HepG2 (cell line): Measurements from ENCODE around the gene URGCP. TPM values are rescaled to one million over a fixed set of nuclear protein-coding genes. Genes with fewer than 3 reads are reported as not detected.
A peak's percentile ranks its signal among the peaks of the same experiment; 100 is the strongest.

Source experiments
- AHR ChIP-seq: IDR thresholded peaks from 2 replicates; pipeline ENCODE4 v1.6.1; 2018; ENCODE audit warnings: missing genetic modification reagents, missing compliant biosample characterization
- CAMTA2 ChIP-seq: sonication (generic); formaldehyde crosslinking; IDR thresholded peaks from 2 replicates; pipeline ENCODE4 v1.4.0; 2020; ENCODE audit warnings: mild to moderate bottlenecking, missing genetic modification reagents, borderline replicate concordance
- FOXM1 ChIP-seq: sonication (generic); formaldehyde crosslinking; IDR thresholded peaks from 2 replicates; pipeline ENCODE4 v1.5.0; 2020; ENCODE audit warnings: missing genetic modification reagents
- HNF4G ChIP-seq, 2 experiments: sonication (generic) in 1 of 2; formaldehyde crosslinking in 1 of 2; IDR thresholded peaks; 2 replicates each; pipeline versions ENCODE4 v1.4.0 to v1.6.1; 2011 to 2020; ENCODE audit warnings: borderline replicate concordance in 2 of 2, low read depth in 2 of 2, mild to moderate bottlenecking in 2 of 2, low read length in 1 of 2, missing genetic modification reagents in 1 of 2, moderate library complexity in 1 of 2
- HOMEZ ChIP-seq: IDR thresholded peaks from 2 replicates; pipeline ENCODE4 v1.6.1; 2016; ENCODE audit warnings: low read depth
- ISL2 ChIP-seq: sonication (generic); formaldehyde crosslinking; IDR thresholded peaks from 2 replicates; pipeline ENCODE4 v1.5.0; 2020; ENCODE audit warnings: missing genetic modification reagents
- KLF12 ChIP-seq: sonication (generic); formaldehyde crosslinking; IDR thresholded peaks from 2 replicates; pipeline ENCODE4 v1.4.0; 2020; ENCODE audit warnings: missing genetic modification reagents, borderline replicate concordance
- MTF2 ChIP-seq: sonication (generic); formaldehyde crosslinking; IDR thresholded peaks from 2 replicates; pipeline ENCODE4 v1.5.0; 2020; ENCODE audit warnings: missing genetic modification reagents, borderline replicate concordance
- MXD3 ChIP-seq: IDR thresholded peaks from 2 replicates; pipeline ENCODE4 v1.6.1; 2016; ENCODE audit warnings: mild to moderate bottlenecking, missing biosample characterization, missing genetic modification reagents
- NFE2 ChIP-seq: sonication (generic); formaldehyde crosslinking; IDR thresholded peaks from 2 replicates; pipeline ENCODE4 v1.4.0; 2020; ENCODE audit warnings: missing genetic modification reagents
- RNF2 ChIP-seq: fragments of 450-650 bp; conservative IDR thresholded peaks from 2 replicates; pipeline ENCODE4 v1.6.1; 2016; ENCODE audit warnings: low read depth
- SCMH1 ChIP-seq: sonication (generic); formaldehyde crosslinking; IDR thresholded peaks from 2 replicates; pipeline ENCODE4 v1.9.0; 2021; ENCODE audit warnings: missing genetic modification reagents, mild to moderate bottlenecking, borderline replicate concordance
- SIX1 ChIP-seq: sonication (generic); formaldehyde crosslinking; IDR thresholded peaks from 2 replicates; pipeline ENCODE4 v1.4.0; 2020; ENCODE audit warnings: missing genetic modification reagents, borderline replicate concordance
- SOX5 ChIP-seq: IDR thresholded peaks from 2 replicates; pipeline ENCODE4 v1.6.1; 2016; ENCODE audit warnings: borderline replicate concordance
- ZBTB14 ChIP-seq: sonication (generic); formaldehyde crosslinking; IDR thresholded peaks from 2 replicates; pipeline ENCODE4 v1.4.0; 2020; ENCODE audit warnings: missing genetic modification reagents
- ZFP36L1 ChIP-seq: sonication (generic); formaldehyde crosslinking; IDR thresholded peaks from 2 replicates; pipeline ENCODE4 v1.8.0; 2022; ENCODE audit warnings: mild to moderate bottlenecking, missing genetic modification reagents, moderate library complexity
- ZFP41 ChIP-seq: sonication (generic); formaldehyde crosslinking; IDR thresholded peaks from 2 replicates; pipeline ENCODE4 v1.4.0; 2020; ENCODE audit warnings: mild to moderate bottlenecking, missing genetic modification reagents, borderline replicate concordance
- ZFX ChIP-seq: sonication (generic); formaldehyde crosslinking; IDR thresholded peaks from 2 replicates; pipeline ENCODE4 v1.4.0; 2020; ENCODE audit warnings: mild to moderate bottlenecking, low read depth, missing genetic modification reagents, moderate library complexity
- ZNF557 ChIP-seq: sonication (generic); formaldehyde crosslinking; IDR thresholded peaks from 2 replicates; pipeline ENCODE4 v1.4.0; 2020; ENCODE audit warnings: missing genetic modification reagents
- ZNF564 ChIP-seq: sonication (generic); formaldehyde crosslinking; IDR thresholded peaks from 2 replicates; pipeline ENCODE4 v1.8.1; 2023; ENCODE audit warnings: mild to moderate bottlenecking, missing genetic modification reagents
- ZSCAN25 ChIP-seq: sonication (generic); formaldehyde crosslinking; IDR thresholded peaks from 2 replicates; pipeline ENCODE4 v1.8.0; 2022; ENCODE audit warnings: mild to moderate bottlenecking, missing genetic modification reagents
- ZXDC ChIP-seq: sonication (generic); formaldehyde crosslinking; IDR thresholded peaks from 2 replicates; pipeline ENCODE4 v1.5.0; 2020; ENCODE audit warnings: mild to moderate bottlenecking, missing genetic modification reagents
- polyA plus RNA-seq, 8 experiments: library from polyadenylated mRNA; depleted of rRNA in 3 of 8; stranded (reverse) in 7 of 8; unstranded in 1 of 8; fragments of >200 nt; fragmentation: Illumina TruSeq in 4 of 8; extraction: Trizol in 4 of 8; gene quantifications; 2 replicates each; pipeline versions ENCODE4 v1.2.1 to v1.2.3, GENCODE V29; 2011 to 2016; ENCODE audit warnings: low read depth in 4 of 8, missing spikeins in 1 of 8, mixed read lengths in 1 of 8; ENCODE audit not compliant: insufficient read depth in 1 of 8
- total RNA-seq, 5 experiments: library from RNA; depleted of rRNA; stranded (reverse); fragments of >200 nt; fragmentation: Illumina TruSeq; extraction: Trizol; gene quantifications; 2 replicates each; pipeline ENCODE4 v1.2.3, GENCODE V29; 2016; ENCODE audit warnings: low read depth in 1 of 5

Gene URGCP
- total and polyA plus RNA-seq, 2 of the 13 experiments (the other 11 are each of a cell fraction or from before 2014, with no cell fraction given) = 22.3 to 25.8 TPM

- TF ChIP-seq MXD3 (CRISPR knock-in tag) (no peak), RNF2 (no peak), HOMEZ (CRISPR knock-in tag) (peak; percentile 53; the same call in 1 of the 2 replicates), SIX1 (CRISPR knock-in tag) (no peak; the same call in 1 of the 2 replicates), ZFP36L1 (CRISPR knock-in tag) (no peak), CAMTA2 (CRISPR knock-in tag) (no peak), SOX5 (CRISPR knock-in tag) (peak; percentile 77; the same call in 1 of the 2 replicates), ZFX (peak; percentile 93), MTF2 (no peak), HNF4G (IDR thresholded peaks at IDR 0.05; ENCODE audit: borderline replicate concordance, low read depth, low read length) (peak; percentile 93), HNF4G (CRISPR knock-in tag; IDR thresholded peaks at IDR 0.05; ENCODE audit: borderline replicate concordance, low read depth) (peak; percentile 98), ZNF557 (CRISPR knock-in tag) (no peak), ZBTB14 (CRISPR knock-in tag) (no peak), ZSCAN25 (no peak), KLF12 (CRISPR knock-in tag) (no peak), NFE2 (CRISPR knock-in tag) (no peak), ZNF564 (no peak), ZFP41 (CRISPR knock-in tag) (no peak), AHR (no peak), FOXM1 (CRISPR knock-in tag) (no peak), ISL2 (peak; percentile 59; the same call in 1 of the 2 replicates), ZXDC (CRISPR knock-in tag) (no peak), SCMH1 (no peak)
Measured at GRCh38 chr7:43905209-43905946, 1.0 kb downstream of the URGCP start (continued).
